Activated CD8-positive, alpha-beta memory T cell treated with anti-CD3 and anti-CD28 coated beads, Interleukin-2, amount 50 U/mL, for 48 hours (primary cell): ENCODE data around the gene KRTAP21-2.
"Not testable (repeated sequence)": the region's sequence is repeated elsewhere in the genome, so short reads cannot be mapped to it uniquely, and the experiment has no call there.

ENCODE experiments used
- DNase-seq: peaks from one replicate; pipeline ENCODE4 v3.0.0-alpha.2; 2020

Gene KRTAP21-2

DNA sequence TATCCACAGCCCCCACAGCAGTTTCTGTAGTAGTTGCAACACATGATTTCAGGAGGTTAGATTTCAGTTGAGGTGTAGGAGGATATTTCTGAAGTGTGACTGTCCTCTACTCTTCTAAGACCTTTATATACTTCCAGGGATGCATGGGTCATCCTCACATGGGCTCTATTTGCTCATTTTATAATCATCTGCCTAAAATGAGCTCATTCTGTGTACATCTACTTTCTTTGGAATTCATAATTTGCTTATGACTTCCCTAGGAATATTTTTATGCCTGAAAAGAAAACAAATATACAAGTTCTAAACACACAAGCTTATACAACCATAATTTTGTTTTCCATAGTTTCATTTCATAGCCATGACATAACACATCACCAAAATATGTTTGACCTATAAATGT lies at the start of gene KRTAP21-2:
Gene KRTAP21-2 (minus strand): TSS at position 101 of the 400 bp plus-strand sequence. CDS start 57 bp downstream, at position 44.
- DNase-seq, result no peak

DNA sequence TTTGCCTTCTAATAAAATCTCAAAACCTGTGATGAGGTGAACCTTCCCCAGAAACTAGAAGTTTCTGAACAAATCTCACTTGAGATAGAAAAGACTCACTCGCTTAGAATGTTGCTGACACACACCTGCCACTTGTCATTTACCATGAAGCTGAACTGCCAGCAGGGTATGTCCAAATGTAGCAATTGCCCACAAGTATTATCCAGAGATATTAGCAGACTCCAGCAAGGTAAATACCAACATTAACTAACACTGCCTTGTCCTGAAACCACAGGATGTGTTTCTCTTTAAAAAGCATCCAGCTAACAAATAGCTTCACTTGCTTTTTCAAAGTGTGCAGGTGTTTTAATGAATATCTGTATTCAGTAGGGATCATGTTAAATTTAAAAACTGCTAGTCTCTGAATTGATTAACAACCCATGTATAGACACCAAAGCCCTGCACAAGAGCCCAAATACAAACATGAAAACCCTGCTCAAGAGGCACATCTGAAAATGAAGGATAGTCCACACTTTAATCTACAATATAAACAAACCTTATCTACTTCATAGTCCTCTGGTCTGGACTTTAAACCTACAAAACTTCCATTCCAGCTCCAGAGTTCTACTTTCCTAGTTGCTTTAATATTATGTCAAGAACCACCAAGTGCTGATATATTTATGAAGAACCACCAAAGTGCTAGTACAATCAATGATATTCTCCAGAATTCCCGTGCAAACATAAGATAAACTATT lies 46.7 kb upstream of the KRTAP21-2 start:
- DNase-seq, result no peak

DNA sequence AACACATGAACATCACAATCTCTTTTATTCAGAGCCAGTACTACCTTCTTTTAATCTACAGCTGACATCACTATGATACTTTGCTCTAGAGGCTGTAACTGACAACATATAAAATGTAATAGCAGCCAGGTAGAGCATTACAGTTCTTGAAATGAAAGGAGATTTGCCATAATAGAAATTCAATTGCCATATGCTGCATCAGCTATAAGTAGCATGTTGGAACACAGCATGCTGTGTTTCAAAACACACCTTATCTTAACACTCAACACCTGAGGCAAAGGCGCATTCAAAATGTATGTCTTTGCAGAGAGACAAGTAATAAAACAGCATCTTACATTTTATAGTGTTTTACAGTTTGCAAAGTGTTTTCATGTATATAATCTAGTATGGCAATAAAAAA lies 32.2 kb upstream of the KRTAP21-2 start:
- DNase-seq, result no peak

DNA sequence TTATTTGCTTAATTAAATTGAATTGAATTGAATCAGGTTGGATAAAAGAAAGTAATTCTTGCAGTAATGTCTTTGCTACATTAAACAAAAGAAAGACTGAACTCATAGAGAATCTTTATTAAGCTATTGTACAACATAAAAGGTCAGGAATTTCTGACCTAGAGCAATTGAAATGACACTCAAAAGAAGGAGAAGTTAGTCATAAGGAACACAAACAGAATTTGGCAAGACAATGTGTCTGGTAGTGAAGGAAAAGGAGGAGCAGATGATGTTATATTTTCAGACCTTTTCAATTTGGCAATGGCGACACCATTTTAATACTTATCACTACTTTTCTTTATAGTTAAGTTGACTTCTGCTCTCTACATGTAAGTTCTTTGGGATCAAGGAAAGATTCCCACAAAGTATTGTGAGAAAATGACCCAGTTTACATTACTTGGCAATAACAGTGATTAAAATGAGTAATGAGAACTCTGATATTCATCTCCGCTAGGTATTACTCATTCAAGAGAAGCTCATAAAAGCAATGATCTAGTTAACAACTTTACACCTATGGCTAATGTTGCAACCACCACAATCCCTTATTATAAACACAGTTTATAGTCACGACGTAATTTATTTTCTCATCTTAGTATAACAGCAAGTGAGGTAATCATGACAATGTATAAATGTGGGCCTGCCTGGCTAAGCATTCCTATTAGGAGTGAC lies 22.8 kb upstream of the KRTAP21-2 start:
- DNase-seq, result no peak

DNA sequence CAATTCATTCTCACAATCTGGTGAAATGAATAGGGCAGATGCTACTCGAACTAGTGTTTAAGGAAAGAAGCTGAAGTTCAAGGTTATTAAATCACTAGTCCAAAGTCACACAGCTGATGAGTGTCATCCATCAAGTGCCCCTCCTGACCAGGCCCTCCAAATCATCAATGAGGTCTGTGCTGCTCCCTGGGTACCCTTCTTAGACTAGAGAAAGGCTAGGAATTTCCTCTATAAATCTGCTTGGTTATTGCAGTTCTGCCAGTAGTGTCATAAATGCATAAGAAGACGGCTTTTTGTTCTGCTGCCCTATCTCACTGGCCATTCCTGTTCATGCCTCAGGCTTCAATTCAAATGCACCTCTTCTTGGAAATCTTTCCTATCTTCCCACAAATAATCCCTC lies 13.7 kb upstream of the KRTAP21-2 start:
- DNase-seq, result no peak

DNA sequence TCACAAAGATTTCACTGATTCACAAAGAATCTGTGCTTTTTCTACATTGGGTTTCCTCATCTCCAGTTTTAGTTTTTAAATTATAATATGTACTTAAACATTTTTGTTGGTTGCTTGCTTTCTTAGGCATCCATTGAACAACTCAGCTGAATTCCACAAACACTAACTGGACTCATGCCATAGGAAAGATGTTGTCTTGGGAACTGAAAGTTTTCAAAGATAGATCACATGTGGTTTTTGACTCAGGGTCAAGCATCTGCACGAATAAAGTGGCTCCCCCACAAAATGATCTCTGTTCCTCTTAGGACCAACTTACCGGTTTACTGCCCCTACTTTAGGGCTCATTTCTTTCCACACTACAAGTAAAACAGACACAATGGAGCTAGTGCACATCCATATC lies 11.2 kb upstream of the KRTAP21-2 start:
- no peak for DNase-seq

DNA sequence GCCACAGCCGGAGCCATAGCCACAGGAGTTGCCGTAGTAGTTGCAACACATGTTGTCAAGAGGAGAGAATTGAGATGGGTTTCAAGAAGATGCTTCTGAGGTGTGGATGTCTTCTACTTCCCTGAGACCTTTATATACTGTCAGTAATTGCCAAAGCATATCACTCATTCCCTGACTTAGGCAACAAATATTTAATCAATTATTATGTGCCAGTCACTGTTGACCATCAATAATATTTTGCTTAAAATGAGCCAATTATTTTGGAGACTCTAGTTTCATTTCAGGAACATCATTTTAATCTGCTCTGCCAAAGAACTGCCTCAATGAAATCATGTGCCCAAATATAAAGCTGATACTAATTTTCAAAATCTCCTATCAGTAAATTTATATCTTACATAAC lies 8.3 kb upstream of the KRTAP21-2 start, which contains the start of gene KRTAP21-1:
Gene KRTAP21-1 (minus strand): TSS at position 101 of the 400 bp plus-strand sequence. CDS start 50 bp downstream, at position 51.
- not testable (repeated sequence) for DNase-seq

DNA sequence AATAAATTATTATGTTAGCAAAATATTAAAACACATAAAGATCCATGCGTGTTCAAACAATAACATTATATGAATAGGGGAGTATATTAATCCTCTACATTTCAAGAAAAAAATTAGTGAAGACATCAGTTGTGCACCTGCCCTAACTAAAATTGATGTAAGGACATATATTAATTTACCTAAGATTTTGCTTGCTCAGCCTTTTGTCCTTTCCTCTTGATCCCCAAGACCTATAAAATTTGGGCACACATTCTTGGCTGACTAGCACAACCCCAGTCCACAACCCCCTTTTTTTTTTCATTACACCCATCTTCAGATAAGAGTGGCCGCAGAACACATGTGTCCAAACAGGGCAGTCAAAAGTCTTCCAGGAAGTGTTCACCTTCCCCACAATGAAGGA lies 6.6 kb downstream of the KRTAP21-2 start:
- no peak for DNase-seq

DNA sequence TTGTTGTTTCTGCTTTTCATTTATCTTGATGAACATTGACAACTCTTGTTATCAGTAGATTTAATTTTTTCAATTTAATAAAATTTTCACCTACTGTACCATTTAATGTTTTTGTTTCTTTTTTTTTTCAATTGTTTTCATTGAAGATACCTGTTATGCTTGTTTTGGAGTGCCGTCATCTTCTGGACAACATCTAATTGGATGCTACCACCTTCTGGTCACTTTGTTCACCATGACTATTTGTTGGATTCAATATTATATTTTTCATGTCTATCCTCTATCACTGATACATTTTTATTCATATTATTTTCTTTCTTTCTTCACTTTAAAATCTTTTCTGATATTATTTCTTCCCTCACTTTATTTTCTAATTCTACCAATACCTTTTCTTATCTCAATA lies 14.0 kb downstream of the KRTAP21-2 start:
- no peak for DNase-seq

DNA sequence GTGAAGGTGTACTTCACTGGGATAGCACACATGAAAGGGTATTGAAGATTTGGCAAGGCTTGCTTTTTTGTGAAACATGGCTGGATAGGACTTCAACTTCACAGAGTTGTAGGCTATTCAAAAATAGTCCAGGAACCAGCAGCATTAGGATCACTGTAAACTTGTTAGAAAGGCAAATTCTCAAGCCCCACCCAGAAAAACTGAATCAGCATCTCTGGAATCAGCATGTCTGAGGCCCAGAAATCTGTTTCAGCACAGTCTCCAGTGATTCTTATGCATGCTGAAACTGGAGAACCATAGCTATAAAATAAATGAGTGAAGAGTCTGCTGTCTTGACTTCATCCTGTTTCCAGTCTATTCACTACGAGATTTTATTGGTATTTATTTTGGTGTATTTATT lies 20.3 kb downstream of the KRTAP21-2 start:
- DNase-seq, result no peak

DNA sequence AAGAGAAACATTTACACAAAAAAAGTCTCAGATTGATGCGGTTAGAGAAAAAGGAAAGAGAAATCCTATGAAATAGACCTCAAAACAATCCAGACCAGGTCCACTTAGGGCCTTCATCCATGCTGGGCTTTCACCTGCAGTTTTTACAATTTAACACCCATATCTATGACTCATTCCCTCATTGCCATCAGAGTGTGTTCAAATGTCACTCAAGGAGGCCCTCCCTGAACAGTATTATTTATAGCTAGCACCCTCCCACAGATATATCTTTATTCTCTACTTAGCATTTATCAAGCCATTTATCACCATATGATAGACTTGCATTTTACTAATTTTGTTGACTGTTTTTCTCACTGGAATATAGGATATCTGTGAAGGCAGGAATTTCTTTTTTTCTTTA lies 27.7 kb downstream of the KRTAP21-2 start:
- DNase-seq, result no peak

DNA sequence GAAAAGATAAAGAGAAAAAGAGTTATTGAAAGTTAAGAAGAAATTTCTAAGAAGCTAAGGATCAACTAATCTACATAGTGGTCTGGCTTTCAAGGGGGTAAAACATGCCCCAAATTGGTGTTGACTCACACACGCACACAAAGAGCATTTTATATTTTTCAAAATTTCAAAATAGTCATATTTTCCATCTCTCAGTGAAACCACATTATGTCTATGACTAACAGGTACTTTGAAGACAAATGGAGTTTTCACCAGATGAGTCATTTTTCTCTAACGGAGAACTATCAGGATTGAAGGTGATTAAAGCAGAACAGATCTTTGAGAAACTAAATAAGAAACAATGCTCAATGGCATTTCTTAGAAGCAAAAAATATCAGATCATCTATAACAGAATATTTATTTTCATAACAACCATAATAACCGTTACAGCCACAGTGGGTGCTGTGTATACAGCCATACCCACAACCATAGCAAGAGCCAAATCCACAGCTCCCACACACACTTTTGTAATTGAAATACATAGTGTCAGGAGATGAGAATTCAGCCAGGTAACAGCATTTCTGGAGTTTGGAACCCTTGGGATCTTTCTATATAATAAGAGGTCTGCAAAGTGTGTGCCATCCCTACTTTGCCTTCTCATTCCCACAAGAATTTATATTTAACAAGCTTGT lies 28.7 kb downstream of the KRTAP21-2 start, which contains the start of gene KRTAP21-3:
Gene KRTAP21-3 (minus strand): TSS at position 539 of the 671 bp plus-strand sequence. CDS start 18 bp downstream, at position 521.
- DNase-seq, result no peak

DNA sequence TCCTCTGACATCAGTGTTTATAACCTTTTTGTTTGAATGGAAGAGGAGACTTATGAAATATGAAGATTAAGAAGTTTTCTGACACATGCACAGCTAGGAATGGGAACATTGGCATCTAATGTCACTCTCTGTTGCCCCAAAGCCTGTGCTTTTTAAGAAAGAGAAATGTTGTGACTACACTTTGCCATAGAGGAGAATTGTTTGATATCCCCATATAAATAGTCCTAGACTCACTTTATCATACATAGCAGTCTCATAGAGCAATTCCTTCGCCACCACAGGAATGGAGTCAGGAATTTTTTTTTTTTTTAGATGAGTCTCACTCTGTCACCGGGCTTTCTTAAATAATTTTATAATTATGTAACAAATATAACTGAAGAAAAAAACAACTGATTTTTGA lies 30.0 kb downstream of the KRTAP21-2 start:
- DNase-seq, result no peak

DNA sequence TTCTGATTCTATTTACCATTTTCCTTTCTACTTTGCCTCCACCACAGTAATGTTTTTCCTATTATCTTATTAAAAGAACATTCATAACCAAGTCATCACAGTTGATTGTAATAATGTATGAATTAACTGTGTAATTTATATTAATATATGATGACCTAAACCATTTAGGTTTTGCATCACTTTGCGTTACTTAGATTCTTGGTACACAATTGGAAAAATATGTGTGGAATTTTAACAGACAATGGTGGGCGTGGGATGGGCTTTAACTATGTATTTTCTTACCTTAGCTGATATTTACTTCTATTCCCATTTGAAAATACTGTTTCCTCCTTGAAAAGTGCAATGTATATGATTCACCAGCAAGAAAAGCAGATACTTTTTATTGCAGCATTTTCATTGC lies 32.1 kb downstream of the KRTAP21-2 start:
- no peak for DNase-seq

DNA sequence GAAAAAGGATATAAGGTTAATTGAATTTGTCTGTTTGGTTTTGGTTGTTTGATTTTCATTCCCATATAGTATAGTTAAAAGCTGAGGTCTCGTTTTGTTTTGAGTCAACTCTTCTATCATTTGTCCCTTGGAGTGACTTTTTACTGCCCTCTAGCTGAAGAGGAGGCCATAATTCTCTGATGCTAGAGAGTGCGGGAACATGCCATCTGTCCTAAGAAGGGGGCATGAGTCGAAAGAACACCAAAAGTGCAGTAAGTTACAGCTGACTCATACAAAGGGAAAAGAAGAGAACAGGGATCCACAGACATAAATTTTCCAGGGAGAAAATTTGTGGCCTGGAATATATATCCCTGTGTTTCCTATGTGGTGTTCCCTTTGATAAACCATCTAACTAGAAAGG lies 32.6 kb downstream of the KRTAP21-2 start:
- DNase-seq, result no peak

DNA sequence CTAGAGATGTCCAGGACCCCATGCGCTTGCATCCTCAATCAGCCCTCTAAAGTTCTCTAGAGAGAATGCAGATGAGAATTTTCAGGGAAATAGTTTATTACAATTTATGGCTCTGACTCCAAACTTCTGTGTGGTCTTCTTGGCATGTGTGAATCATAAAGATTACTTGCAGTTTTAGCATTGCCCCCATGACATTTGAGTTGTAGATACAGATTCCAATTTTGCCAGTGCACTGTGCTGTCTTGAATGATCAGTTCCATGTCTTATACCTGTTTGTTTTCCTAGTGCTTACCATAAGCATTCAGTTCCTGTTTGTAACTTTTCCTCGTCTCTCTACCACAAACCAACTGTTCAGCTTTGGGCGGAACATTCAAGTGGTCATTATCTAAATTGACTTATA lies 33.3 kb downstream of the KRTAP21-2 start:
- no peak for DNase-seq

DNA sequence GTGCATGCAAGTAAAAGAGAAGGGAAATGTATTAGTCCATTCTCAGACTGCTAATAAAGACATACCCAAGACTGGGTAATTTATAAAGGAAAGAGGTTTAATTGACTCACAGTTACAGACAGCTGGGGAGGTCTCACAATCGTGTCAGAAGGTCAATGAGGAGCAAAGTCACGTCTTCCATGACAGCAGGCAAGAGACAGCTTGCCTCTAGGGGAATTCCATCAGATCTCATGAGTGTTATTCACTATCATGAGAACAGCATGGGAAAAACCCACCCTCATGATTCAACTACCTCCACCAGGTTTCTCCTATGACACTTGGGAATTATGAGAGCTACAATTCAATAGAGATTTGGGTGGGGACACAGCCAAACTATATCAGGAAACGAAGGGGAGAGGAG lies 36.6 kb downstream of the KRTAP21-2 start:
- no peak for DNase-seq

DNA sequence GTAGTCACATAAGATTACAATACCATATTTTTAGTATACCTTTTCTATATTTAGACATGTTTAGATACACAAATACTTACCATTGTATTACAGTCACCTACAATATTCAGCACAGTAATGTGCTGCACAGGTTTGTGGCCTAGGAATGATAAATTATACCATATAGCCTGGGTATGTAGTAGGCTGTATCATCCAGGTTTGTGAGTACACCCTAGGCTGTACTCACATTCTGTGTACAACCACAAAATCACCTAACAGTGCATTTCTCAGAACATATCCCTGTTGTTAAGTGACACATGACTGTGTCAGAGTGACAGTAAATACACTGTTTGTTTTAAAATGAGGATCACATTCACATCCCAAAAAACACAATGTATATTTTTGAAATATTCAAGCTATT lies 39.6 kb downstream of the KRTAP21-2 start:
- DNase-seq, result no peak
